CD4-positive, alpha-beta T cell treated with Interleukin-4 for 1 hour (primary cell): ENCODE data around the gene CDK10.
A peak's percentile ranks its signal among the peaks of the same experiment; 100 is the strongest.
"Not testable (repeated sequence)": the region's sequence is repeated elsewhere in the genome, so short reads cannot be mapped to it uniquely, and the experiment has no call there.

Experiments used
- DNase-seq, 2 donors: peaks; one replicate each; pipeline ENCODE4 v3.0.0-alpha.2; 2020 to 2022

CDK10 gene

DNA sequence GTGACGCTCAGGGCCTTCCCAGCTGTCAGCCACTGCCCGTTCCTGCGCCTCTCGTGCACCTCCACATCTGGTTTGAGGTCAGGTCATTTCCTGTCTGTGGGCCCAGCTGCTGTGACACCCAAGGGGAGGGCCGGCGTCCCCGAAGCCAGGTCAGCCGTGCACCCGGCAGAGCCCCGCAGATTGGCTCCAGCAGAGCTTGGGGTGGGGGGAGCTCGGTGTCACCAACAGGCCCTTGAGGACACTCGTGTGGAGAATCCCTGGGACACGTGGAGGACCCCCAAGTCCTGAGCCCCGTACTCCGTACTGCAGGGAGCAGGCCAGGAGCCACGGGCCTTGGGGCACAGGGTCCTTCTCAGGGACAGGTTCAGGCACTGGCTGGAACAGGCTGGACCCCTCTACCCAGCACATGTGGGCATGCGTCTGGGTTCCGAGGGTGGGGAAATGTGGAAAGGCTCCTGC, 10.2 kb downstream of the CDK10 start:
- peak; percentile 53 to 56 for DNase-seq

DNA sequence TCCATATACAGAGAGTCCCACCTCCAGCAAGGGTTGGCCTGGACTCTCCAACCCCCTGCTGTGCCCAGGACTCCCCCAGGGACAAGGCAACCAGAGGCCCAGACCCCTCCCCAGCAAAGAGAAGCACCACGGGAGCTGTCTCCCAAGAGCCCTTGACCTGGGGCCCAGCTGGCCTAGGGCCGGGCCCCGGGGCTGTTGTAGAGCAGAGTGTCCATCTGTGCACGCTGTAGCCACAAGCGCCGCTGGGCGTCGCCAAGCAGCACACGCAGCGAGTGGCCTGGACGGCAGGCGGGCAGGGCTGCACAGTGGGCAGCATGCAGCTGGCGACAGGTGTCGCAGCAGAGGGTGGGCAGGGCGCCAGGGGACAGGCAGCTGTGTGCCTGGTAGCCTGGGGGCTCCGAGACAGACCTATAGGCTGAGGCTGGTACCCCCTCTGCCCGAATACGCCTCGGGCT, 10.7 kb downstream of the CDK10 start:
- no peak for DNase-seq

DNA sequence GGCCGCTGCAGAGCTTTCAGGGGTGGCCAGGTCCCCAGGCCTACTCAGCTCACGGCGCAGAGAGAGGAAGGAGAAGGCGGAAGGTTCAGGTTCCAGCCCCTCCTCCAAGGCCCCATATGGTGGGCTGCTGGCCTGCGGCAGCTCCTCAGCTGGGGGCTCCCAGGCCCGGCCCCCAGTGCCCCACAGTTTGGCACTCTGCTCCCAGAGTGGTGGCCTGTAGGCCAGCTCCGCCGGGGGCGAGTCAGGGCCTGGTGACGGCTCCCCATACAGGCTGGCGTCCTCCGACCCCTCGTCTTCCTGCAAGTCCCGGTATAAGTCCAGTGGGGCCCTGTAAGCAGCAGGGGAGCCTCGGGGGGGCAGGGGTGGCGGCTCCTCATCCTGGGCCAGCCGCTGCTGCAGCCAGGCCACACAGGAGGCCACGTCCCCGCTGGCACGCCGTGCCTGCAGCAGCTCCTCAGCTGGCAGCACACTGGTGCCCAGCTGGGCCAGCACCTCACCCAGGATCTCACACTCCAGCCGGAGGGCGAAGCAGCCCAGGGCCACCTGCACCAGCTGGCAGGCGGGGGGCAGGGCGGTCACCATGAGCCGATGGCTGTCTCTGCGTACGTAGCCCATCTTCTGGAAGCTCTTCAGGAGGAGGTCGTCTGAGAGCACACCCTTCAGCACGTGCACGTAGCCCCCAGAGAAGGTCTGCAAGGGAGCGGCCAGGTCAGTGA, 11.3 kb downstream of the CDK10 start:
- DNase-seq: no peak

DNA sequence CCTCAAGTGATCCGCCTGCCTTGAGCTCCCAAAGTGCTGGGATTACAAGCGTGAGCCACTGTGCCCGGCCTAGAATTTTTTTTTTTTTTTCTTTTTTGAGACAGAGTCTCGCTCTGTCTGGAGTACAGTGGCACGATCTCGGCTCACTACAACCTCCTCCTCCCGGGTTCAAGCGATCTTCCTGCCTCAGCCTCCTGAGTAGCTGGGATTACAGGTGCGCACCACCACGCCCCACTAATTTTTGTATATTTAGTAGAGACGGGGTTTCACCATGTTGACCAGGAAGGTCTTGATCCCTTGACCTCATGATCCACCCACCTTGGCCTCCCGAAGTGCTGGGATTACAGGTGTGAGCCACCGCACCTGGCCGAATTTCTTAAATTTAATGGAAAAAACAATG, 12.2 kb downstream of the CDK10 start:
- not testable (repeated sequence) for DNase-seq

DNA sequence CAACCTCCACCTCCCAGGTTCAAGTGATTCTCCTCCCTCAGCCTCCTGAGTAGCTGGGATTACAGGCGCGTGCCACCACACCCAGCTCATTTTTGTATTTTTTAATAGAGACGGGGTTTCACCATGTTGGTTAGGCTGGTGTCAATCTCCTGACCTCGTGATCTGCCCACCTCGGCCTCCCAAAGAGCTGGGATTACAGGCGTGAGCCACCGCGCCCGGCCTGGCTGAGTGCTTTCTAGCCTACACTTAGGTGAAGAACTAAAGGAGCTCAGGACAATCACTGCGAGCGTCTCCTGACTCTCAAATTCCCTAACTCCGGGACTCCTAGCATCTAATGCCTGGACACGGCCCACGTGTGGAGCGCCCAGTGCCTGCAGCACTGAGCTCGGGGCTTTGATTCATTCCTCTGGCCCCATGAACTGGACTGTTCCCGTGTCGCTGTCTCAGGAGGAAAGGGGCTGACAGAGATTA, 13.2 kb downstream of the CDK10 start:
- DNase-seq: not testable (repeated sequence)

DNA sequence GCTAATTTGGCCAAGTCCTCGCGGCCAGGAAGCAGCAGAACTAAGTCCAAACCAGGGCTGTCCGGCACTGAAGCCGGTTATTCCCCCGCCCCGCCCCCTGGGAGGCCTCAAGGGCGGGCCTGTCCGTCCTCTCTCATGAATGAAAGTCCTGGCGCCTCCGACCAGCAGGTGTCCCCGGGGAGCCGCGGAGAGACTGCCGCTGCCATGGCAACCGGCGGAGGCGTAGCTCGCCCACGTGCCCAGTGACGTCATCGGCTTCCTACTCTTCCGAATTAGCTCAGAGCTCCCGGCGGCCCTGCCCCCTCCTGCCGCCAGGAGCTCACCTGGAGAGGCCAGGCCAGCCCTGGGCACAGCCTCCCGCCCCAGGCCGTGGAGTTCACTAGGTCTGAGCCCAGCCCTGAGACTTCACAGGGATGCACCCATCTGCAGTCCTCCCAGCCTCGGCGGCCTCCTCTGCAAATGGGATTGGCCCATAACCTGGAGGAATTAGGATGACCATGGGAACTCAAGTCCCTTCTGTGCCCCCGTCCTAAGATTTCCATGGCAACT, 13.7 kb downstream of the CDK10 start:
- peak; percentile 95 to 97 for DNase-seq

DNA sequence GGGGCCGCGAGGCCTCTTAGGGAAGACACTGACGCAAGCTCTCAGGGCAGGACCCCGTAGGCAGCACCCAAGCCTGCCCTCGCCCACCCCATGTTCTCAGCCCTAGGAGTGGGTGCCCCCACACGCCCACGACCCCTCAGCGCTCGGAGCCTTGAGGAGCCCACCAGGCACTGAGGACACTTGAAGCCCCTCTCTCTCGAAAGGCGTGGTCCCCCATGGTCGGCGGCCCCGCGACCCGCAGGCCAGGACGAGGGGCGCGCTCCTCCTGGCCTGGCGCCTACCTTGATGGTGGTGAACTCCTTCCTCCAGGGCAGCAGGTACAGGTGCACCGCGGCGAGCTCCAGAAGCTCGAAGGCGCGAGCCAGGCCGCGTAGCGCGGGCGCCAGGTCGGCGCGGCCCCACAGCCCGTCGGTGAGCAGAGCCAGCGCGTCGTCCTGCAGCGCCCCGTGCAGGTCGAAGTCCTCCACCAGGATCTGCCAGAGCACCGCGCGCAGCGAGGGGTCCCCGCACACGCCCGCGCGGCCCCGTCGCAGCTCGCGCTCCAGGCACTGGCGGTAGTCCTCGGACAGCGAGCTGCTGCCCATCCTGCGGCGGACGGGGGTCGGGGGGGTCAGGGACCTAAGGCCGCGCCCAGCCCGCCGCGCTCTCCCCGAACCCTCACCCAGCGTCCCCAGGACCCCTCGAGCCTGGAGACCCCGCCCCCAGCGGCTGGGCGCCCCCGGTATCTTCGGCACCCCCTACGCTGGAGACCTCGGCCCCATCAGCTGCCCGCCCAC, 14.3 kb downstream of the CDK10 start:
- peak; percentile 59 for DNase-seq

DNA sequence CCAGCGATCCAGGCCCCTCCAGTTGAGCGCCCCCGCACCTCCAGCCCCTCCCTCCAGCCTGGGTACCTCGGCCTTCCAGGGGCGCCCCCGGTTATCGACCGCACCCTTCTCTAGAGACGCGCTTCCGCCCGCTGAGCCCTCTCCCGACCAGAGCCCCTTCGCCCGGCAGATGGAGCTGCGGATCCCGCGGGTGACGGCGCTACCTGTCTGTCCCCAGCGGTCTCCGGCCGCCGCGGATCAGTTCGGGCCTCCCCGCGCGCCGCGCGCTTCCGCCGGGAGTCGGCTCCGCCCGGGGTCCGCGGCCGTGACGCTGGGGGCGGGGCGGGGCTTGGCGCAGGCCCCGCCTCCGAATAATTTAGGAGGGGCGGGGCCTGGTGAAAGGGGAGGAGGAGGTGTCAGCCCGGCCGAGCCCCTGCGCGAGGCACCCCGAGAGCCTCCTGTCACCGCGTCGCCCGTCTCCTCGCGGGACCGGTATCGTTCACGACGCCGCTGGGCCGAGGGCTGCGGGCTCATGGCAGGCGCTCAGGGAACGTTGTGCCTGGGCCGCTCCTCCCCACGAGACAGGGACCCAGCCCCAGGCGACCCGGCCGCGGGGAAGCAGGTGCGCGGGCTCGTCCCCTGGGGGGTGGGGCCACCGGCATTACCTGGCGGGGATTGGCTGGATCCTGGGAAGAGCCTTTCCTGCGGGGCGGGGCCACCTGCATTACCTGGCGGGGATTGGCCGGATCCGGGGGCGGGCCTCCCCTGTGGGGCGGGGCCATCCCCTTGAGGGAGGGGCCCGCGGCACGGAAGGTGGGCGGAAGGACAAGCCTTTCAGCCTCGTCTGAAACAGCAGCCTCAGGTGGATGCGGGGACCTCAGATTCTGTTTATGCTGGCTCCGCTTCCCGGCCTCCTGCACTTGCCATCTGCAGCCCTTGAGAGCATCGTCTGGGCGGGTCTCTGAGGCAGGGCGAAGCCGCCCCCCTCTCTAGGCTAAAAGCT, 15.2 kb downstream of the CDK10 start, which contains the start of gene SPATA2L:
TSS of gene SPATA2L (minus strand) at position 281 of the 982 bp plus-strand sequence. CDS start 473 bp downstream, outside the sequence.
- DNase-seq: peak; percentile 97 to 98

DNA sequence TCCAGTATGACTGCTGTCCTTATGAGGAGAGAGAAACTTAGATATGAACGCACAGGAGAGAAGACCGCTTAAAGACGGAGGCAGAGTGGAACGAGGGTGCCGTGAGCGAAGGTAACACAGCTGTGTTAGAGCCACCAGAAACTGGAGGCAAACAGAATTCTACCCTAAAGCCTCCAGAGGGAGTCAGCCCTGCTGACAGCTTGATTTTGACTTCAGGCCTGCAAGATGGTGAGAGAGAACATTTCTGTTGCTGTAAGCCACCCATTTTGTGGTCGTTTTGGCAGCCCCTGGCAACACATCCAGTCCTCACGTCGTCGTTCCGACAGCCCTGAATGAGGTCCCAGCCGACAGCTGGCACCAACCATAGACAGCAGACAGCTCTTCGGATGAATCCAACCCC, 17.8 kb downstream of the CDK10 start:
- DNase-seq: no peak

DNA sequence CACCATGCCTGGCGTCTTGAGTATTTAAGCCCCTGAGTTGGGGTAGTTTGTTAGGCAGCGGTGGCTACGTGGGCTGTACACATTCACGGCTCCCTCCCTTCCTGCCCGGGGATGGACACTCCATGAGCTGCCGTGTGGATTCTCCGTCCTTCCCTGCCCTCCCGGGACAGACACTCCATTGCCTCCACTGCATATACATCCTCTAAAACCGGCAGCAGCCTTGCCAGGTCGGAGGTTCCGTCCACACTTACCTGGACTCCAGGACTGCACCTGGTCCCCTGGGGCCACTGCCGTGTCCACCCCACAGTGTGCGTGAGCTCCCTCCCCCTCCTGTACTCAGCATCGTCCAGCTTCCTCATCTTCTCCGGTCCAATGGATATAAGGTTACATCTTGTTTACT, 18.5 kb downstream of the CDK10 start:
- no peak for DNase-seq

DNA sequence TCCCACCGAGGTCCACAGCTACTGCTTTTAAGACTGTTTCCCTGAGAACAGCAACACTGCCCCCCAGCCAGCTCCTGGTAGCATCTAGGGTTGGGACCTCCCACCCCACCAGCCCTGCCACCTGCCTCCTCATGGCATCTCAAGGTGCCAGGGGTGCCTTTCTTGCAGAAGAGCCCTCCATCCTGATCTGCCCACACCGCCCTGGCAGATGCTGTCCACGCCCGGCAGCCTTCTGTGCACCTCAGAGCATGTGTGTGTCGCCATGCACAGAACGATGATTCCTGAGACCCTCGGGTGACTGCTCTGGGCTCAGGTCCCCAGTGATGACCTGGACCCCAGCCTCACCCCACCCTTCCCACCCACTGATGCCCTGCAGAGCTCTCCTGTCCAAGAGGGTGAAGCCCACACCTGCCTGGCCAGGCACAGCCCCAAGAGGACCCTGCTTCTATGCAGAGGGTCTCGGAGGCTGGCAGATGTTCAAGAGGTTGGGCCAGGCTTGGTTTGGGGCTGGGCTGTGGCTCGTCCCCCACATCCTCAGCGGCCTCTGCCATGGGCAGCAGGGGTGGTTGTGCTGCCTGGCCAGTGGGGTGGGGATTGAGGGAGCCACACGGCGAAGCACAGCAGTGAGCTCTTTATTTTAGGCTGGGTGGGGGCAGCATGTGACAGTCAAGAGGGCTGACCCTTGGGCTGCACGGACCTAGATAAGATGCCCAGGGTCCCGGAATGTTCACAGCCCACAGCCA, 20.2 kb downstream of the CDK10 start:
- DNase-seq: no peak

DNA sequence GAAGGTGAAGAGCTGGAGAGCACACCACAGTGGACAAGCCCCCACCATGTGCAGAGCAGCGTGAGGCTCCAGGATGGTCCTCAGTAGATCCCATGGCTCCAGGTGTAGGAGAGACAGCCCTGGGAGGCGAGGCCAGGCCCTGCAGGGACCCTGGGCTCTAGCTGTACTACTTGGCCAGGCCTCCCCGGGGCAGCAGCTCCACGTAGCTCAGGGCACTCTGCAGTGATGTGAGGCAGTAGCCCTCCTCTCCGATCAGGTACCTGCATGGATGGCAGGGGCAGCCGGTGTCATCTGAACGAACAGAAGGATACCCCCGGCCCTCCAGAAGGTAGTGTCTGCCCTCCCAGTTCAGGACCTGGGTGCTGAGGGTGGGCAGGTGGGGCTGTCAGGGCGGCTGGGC, 21.2 kb downstream of the CDK10 start:
- no peak for DNase-seq

DNA sequence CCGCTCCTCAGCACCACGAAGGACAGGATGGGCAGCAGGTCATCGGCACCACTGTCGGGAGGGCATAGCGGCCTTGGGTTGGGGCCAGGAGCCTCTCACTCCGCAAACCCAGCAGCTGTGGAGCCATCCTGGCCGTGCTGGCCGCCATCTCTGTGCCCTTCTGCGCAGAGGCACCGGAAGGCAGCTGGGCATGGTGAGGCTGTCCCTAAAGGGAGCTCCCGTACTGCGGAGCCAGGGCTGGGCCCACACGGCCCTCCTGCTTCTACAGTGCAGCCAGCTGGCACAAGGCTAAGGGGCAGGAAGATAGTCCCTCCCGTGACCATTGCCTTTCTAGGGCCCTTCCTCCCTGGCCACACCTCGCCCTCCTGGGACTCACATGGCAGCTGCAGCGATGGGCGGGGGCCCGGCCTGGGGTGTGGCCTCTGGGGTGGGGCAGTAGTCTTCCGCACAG, 22.0 kb downstream of the CDK10 start:
- no peak for DNase-seq

DNA sequence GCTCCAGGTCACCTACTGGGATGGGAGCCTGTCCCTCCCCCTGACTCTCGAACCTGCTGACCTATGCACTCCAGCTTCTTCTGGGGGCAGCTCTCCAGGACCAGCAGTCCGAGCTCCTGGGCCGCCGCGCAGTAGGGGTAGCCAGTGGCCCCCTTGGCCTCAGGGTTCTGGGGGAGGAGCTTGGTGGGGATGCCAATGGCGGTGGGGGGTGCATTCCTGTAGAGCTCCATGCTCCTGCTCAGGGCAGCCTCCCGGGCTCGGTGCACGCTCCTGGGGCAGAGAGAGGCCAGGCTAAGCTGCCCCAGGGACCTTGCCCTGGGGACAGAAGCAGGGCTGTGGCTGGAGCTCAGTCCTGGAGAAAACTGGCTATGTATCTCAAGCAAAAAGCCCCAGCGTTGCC, 22.7 kb downstream of the CDK10 start:
- DNase-seq: no peak

DNA sequence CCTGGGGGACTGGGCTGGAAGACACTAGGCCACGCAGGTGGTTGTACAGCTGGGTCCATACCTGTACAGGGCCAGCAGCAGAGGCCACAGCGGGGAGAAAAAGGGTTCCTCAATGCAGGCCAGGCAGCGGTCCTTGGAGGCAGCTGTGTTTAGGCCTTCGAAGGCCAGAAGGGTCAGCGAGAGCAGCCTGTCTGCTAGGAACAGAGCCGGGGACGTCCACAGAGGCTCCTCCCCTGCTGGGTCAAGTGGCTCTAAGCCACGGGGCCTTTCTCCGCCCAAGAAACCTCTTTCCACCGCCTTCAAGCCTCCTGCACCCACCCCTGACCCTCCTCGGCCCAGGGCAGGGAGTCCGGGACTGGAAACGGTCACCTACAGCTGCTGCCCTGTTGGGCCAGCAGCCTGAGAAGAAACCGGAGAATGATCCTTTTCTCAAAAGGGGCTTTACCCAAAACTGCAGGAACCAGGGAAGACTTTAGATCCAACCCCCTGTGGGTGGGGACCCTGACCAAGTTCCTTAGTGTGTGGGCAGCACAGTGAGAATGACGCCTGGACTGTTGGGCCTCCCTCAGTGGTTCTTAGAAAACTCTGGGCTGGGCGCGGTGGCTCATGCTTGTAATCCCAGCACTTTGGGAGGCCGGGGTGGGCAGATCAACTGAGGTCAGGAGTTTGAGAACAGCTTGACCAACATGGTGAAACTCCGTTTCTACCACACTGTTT, 23.4 kb downstream of the CDK10 start:
- DNase-seq: no peak

DNA sequence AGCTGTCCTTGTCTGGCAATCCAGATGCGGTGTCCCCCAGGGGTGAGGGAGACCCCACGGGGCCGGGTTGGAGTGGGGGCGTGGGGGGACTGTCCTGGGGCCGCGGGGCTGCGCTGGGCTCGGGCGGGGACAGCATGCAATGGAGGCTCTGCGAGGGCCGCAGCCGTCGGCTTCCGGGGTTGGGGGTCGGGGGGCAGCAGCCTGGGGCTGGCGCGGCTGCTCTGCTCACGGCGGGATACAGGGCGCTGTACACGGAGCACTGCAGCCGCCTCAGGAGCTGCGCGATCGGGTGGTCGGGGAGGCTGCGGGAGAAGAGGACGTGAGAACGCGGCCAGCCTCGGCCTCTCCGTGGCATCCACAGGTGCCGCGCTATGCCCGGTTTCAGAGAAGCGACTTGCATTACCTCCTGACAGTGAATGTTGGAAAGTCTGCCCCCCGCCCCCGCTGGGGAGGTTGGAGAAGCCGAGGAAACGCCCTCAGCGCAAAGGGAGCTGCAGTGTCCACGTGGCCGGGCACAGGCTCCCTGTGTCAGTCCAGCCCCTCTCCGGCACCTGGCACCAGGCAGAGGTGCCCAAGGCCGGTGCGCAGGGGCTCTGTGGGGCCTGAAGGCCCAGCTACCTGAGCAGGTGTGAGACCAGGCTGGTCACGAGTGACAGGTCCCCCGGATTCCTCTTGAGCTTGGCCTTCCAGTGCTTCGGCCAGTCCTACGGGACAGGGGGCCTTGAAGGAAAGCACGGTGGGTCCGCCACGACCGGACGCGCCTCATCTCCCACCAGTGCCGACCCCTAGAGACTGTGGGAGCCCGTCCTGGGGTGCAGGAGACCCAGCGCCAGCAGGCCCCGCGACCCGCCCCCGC, 24.4 kb downstream of the CDK10 start:
- DNase-seq: no peak

DNA sequence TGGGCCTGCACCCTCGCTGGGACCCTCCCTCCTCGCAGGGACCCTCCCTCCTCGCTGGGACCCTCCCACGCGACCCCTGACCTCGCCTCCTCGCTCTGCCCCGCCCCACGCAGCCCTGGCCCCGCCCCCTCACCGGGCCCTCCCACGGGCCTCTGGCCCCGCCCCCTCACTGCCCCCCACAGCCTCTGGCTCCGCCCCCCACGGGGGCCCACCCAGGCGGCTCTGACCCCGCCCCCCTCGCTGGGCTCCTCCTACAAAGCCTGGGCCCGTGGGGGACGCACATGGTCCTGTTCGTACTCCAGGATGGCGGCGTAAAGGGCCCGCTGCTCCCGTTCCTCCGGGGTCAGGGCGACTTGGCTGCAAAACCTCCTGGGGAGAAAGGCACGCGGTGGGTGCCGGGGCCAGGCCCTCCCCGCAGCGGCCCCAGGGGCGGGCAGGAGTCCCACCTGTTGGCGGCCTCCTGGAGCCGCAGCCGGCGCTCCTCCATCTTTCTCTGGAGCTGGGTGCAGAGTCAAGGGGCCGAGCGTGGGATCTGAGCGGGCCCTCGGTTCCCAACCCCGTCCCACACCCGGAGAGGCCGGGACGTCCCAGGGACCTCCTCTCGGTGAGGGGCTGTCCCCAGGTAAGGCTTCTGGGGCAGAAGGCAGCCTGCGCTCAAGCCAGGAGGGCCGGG, 25.2 kb downstream of the CDK10 start:
- DNase-seq: peak; percentile 67 to 76

DNA sequence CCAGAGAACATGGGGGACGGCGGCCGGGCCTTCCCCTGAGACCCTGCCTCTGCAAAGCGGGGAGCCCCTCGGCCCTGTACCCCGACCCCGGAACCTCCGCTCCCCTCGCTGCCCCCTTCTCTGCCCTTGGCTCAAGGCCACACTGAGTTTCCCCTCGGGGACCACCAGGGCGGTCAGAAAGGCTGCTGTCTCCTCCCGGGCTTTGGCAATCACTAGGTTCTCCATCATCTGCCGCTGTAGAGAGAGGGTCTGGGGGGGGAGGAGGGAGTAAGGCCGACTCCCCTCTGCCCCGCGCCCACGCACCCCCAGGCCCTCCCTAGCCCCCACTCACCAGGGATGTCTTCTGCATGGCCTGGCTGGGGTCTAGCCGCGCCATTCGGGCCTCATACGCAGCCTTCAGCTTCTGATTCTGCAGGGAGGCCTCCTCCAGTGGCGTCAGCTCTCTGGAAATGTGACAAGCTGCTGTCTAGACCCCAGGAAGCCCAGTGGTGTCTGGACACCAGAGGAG, 25.8 kb downstream of the CDK10 start:
- no peak for DNase-seq

DNA sequence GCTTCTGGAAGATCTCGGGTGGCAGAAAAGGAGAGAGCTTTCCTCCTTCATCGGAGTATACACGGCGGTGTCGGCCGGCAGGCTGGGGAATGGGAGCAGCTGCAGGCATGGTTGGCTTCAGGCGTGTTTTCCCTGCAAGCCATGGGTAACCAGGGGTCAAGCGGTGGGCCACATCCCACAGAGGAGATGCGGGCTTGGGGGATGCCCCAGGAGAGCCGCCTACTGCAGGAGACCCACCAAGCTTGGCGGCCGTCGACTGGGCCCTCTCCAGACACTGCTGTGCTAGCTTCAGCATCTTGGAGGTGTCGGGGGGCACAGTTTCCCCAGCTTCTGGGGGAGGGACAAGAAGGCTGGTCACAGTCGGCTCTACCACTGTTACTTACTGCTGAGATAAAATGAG, 30.0 kb downstream of the CDK10 start:
- no peak for DNase-seq
